ENCODE data around the gene GNA12. TPM values are rescaled to one million over a fixed set of nuclear protein-coding genes. Genes with fewer than 3 reads are reported as not detected.

The GNA12 gene
- total and polyA plus RNA-seq, 4 donors: 3.7 to 19.0 (median 11.3) TPM

GRCh38 chr7:2814186-2814945 lies 29.7 kb downstream of the GNA12 start:
- H3K9me3 ChIP-seq (ENCODE audit: control insufficient read depth in 4 of 4, low read length in 3 of 4): no peaks in the 10 kb centered on the region
- H3K4me3 ChIP-seq (ENCODE audit: low read depth in 1 of 3, low read length in 3 of 3): no peak overlapping the region
- no peak for DNase-seq (ENCODE audit: low spot score)
- WGBS: 79% methylated on average over 16 of the region's 16 CpGs
- H3K4me1 ChIP-seq (ENCODE audit: control insufficient read depth in 4 of 4, insufficient read depth in 4 of 4, low read length in 3 of 4): peaks cover 7 to 19% (median 11%) of the 10 kb centered on the region in 4 donors
- no peak overlapping the region for H3K9ac ChIP-seq (ENCODE audit: low read depth in 1 of 2, low read length in 2 of 2)
- TF ChIP-seq RAD21 (IDR thresholded peaks at IDR 0.05): no peak
- TF ChIP-seq MAX (IDR thresholded peaks at IDR 0.05): no peak
- TF ChIP-seq FOXA1 (IDR thresholded peaks at IDR 0.05): no peak
- TF ChIP-seq GABPA (IDR thresholded peaks at IDR 0.05 in 1 of 2, conservative IDR thresholded peaks at IDR 0.05 in 1 of 2): no peak
- no peak for TF ChIP-seq NR2F2 (IDR thresholded peaks at IDR 0.05)
- no peak for TF ChIP-seq FOXA2 (IDR thresholded peaks at IDR 0.05)
- no peaks in the 10 kb centered on the region for H3K27me3 ChIP-seq (ENCODE audit: control insufficient read depth in 4 of 4, insufficient read depth in 4 of 4, low read length in 3 of 4)
- H3K36me3 ChIP-seq (ENCODE audit: control insufficient read depth in 4 of 4, insufficient read depth in 3 of 4, low read depth in 1 of 4, low read length in 3 of 4): no peaks in the 10 kb centered on the region
- H3K27ac ChIP-seq (ENCODE audit: low read depth in 1 of 2, low read length in 2 of 2): peak overlapping the region; percentile 14 to 57

DNA sequence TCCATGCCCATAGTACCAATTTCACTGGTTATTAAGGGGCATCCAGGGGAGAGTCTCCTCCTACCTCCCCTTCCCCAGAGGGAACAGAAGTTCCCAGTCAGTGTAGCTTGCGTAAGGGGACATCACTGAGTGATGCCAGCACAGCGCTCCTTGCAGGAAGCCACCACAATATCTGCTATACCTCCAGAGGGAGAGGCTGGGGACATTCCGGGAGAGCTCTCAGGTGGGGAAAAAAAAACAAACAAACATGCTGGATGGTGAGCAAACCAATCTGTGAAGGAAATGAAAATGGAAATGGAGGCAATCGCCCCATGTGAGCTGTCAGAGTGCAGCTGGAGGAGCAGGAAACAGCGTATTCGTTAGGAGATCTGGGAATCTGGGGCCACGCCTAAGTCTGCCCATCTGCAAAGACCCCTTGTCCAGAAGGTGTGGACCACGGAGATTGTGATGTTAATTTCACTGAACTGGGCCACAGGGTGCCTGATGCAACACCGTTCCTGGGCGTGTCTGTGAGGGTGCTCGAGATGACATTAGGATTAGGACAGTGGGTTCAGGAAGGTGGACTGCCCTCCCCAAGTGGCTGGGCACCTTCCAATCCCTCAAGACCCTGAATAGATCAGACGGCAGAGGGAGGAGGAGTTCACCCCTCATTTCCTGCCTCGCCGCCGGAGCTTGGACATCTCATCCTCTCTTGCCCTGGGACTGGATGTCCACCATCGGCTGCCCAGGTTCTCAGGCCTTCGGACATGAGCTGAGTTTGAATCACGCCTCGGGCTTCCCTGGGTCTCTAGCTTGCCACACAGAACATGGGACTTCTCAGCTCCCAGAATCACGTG lies 30.5 kb downstream of the GNA12 start:
- WGBS: 90% methylated on average over 20 of the region's 20 CpGs
- no peaks in the 10 kb centered on the region for H3K9me3 ChIP-seq (ENCODE audit: control insufficient read depth in 4 of 4, low read length in 3 of 4)
- peak overlapping the region in 1 of 2 donors; percentile 14 for H3K27ac ChIP-seq (ENCODE audit: low read depth in 1 of 2, low read length in 2 of 2)
- H3K4me1 ChIP-seq (ENCODE audit: control insufficient read depth in 4 of 4, insufficient read depth in 4 of 4, low read length in 3 of 4): peaks cover 7 to 19% (median 12%) of the 10 kb centered on the region in 4 donors
- H3K9ac ChIP-seq (ENCODE audit: low read depth in 1 of 2, low read length in 2 of 2): no peak overlapping the region
- no peak for DNase-seq (ENCODE audit: low spot score)
- H3K27me3 ChIP-seq (ENCODE audit: control insufficient read depth in 4 of 4, insufficient read depth in 4 of 4, low read length in 3 of 4): no peaks in the 10 kb centered on the region
- TF ChIP-seq, protein P1, sequence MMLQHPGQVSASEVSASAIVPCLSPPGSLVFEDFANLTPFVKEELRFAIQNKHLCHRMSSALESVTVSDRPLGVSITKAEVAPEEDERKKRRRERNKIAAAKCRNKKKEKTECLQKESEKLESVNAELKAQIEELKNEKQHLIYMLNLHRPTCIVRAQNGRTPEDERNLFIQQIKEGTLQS (IDR thresholded peaks at IDR 0.05): no peak
- TF ChIP-seq ZBTB33 (IDR thresholded peaks at IDR 0.05) (no peak), SP1 (IDR thresholded peaks at IDR 0.05) (no peak), GABPA (IDR thresholded peaks at IDR 0.05 in 1 of 2, conservative IDR thresholded peaks at IDR 0.05 in 1 of 2) (no peak), FOXA2 (IDR thresholded peaks at IDR 0.05) (no peak), NR2F2 (IDR thresholded peaks at IDR 0.05) (no peak), MAX (IDR thresholded peaks at IDR 0.05) (no peak)
- H3K36me3 ChIP-seq (ENCODE audit: control insufficient read depth in 4 of 4, insufficient read depth in 3 of 4, low read depth in 1 of 4, low read length in 3 of 4): no peaks in the 10 kb centered on the region
- H3K4me3 ChIP-seq (ENCODE audit: low read depth in 1 of 3, low read length in 3 of 3): no peak overlapping the region

GRCh38 chr7:2812831-2813230 lies 31.3 kb downstream of the GNA12 start:
- WGBS: 93% methylated on average over 3 of the region's 3 CpGs
- H3K27ac ChIP-seq (ENCODE audit: low read depth in 1 of 2, low read length in 2 of 2): no peak overlapping the region
- no peak for DNase-seq (ENCODE audit: low spot score)
- TF ChIP-seq FOXA1 (IDR thresholded peaks at IDR 0.05): no peak
- no peak for TF ChIP-seq HNF4G (IDR thresholded peaks at IDR 0.05)
- no peak for TF ChIP-seq ZBTB33 (IDR thresholded peaks at IDR 0.05)
- TF ChIP-seq RXRA (IDR thresholded peaks at IDR 0.05): no peak
- TF ChIP-seq SP1 (IDR thresholded peaks at IDR 0.05): no peak
- TF ChIP-seq TAF1 (conservative IDR thresholded peaks at IDR 0.05): no peak
- no peak for TF ChIP-seq JUND (IDR thresholded peaks at IDR 0.05)
- no peak for TF ChIP-seq MAX (IDR thresholded peaks at IDR 0.05)
- no peak for TF ChIP-seq YY1 (IDR thresholded peaks at IDR 0.05)
- TF ChIP-seq, protein P2, sequence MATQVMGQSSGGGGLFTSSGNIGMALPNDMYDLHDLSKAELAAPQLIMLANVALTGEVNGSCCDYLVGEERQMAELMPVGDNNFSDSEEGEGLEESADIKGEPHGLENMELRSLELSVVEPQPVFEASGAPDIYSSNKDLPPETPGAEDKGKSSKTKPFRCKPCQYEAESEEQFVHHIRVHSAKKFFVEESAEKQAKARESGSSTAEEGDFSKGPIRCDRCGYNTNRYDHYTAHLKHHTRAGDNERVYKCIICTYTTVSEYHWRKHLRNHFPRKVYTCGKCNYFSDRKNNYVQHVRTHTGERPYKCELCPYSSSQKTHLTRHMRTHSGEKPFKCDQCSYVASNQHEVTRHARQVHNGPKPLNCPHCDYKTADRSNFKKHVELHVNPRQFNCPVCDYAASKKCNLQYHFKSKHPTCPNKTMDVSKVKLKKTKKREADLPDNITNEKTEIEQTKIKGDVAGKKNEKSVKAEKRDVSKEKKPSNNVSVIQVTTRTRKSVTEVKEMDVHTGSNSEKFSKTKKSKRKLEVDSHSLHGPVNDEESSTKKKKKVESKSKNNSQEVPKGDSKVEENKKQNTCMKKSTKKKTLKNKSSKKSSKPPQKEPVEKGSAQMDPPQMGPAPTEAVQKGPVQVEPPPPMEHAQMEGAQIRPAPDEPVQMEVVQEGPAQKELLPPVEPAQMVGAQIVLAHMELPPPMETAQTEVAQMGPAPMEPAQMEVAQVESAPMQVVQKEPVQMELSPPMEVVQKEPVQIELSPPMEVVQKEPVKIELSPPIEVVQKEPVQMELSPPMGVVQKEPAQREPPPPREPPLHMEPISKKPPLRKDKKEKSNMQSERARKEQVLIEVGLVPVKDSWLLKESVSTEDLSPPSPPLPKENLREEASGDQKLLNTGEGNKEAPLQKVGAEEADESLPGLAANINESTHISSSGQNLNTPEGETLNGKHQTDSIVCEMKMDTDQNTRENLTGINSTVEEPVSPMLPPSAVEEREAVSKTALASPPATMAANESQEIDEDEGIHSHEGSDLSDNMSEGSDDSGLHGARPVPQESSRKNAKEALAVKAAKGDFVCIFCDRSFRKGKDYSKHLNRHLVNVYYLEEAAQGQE (IDR thresholded peaks at IDR 0.05): no peak
- TF ChIP-seq, protein P1 (IDR thresholded peaks at IDR 0.05): no peak

More at GRCh38 chr7:2812831-2813230, 31.3 kb downstream of the GNA12 start:
- Histone ChIP-seq H3K9me3 (ENCODE audit: control insufficient read depth in 4 of 4, low read length in 3 of 4) (no peaks in the 10 kb centered on the region), H3K9ac (ENCODE audit: low read depth in 1 of 2, low read length in 2 of 2) (no peak overlapping the region), H3K27me3 (ENCODE audit: control insufficient read depth in 4 of 4, insufficient read depth in 4 of 4, low read length in 3 of 4) (no peaks in the 10 kb centered on the region), H3K36me3 (ENCODE audit: control insufficient read depth in 4 of 4, insufficient read depth in 3 of 4, low read depth in 1 of 4, low read length in 3 of 4) (no peaks in the 10 kb centered on the region), H3K4me3 (ENCODE audit: low read depth in 1 of 3, low read length in 3 of 3) (no peak overlapping the region), H3K4me1 (ENCODE audit: control insufficient read depth in 4 of 4, insufficient read depth in 4 of 4, low read length in 3 of 4) (peaks cover 6 to 20% (median 13%) of the 10 kb centered on the region in 4 donors)

Measured in liver (tissue), 9 donors.